Measurements from ENCODE around the gene HDAC7. TPM values are rescaled to one million over a fixed set of nuclear protein-coding genes. Genes with fewer than 3 reads are reported as not detected.
A peak's percentile ranks its signal among the peaks of the same experiment; 100 is the strongest.

HDAC7 gene
- total RNA-seq, 1 donor from 2014 or later, result 126 TPM

DNA sequence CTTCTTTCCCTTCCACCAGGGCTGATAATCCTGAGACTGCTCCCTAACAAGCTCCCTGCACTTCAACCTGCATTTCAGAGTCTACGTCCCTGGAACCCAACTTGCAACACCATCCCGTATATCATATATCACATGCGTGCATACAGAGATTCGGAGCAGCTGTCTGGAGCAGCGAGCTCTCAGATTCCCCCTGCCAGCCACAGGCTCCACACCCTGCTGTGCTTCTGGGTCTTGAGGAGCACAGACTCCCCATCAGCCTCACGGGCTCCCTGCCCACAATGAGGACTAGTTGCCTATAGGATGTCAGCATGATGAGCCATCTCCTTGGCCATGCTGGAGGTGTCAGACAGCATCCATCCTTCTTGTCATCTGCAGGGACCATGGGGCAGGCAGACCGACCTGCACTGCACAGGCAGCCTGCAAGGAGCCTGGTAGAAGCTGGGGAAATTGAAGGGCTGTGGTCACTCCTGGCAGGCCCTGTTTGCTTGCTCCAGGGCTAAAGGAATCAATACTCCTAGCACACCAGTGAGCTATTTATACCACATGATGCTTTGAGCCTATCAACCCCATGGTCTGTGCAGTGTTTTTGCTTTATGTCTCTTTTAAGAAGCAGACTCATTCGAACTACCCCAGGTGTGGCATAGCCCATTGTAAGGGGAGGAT is 19.6 kb upstream of the HDAC7 start:
- no peak for TF ChIP-seq CTCF (IDR thresholded peaks at IDR 0.05)
- no peak overlapping the region for H3K4me3 Mint-ChIP-seq
- H3K27me3 Mint-ChIP-seq, result no peaks in the 10 kb centered on the region
- no peak for DNase-seq
- ChIA-PET CTCF (interaction anchor here (0.7 to 11.6 kb wide), 28 partner anchors 12 to 818 kb away, joined by 3 to 245 read pairs (median 7); partner anchors contain the start of genes HDAC7, RAPGEF3, RPAP3 and SLC48A1), POLR2A (interaction anchor here (0.7 to 15.3 kb wide), 6 partner anchors 26 to 124 kb away, joined by 3 to 573 read pairs (median 7); partner anchors contain the start of genes HDAC7 and SLC48A1)
- H3K9me3 Mint-ChIP-seq, result no peaks in the 10 kb centered on the region
- no peak for ATAC-seq (ENCODE audit: low read depth)
- no peaks in the 10 kb centered on the region for H3K36me3 Mint-ChIP-seq (ENCODE audit: low read depth)
- intact Hi-C loops (cut with micrococcal nuclease), result loop anchor here (2.0 kb wide), 1 partner anchor 325 kb away; no protein-coding TSS in a partner anchor
- peaks cover 39% of the 10 kb centered on the region for H3K4me1 Mint-ChIP-seq
- no peak overlapping the region for H3K27ac Mint-ChIP-seq

GRCh38 chr12:47838286-47838931 is 18.7 kb upstream of the HDAC7 start:
- Mint-ChIP-seq H3K4me1 (peaks cover 49% of the 10 kb centered on the region), H3K4me3 (no peak overlapping the region), H3K36me3 (ENCODE audit: low read depth) (no peaks in the 10 kb centered on the region), H3K9me3 (no peaks in the 10 kb centered on the region), H3K27me3 (no peaks in the 10 kb centered on the region), H3K27ac (no peak overlapping the region)
- DNase-seq (no peak), ATAC-seq (ENCODE audit: low read depth) (peak; percentile 35)
- TF ChIP-seq CTCF (IDR thresholded peaks at IDR 0.05), result no peak
- POLR2A ChIA-PET, result interaction anchor here (0.6 to 15.3 kb wide), 10 partner anchors 25 to 98 kb away, joined by 3 to 573 read pairs (median 4); partner anchors contain the start of genes HDAC7 and SLC48A1
- intact Hi-C loops (cut with micrococcal nuclease), result loop anchor here (1.0 to 2.0 kb wide), 4 partner anchors 96 to 326 kb away; no protein-coding TSS in a partner anchor
- CTCF ChIA-PET, result interaction anchor here (0.5 to 11.6 kb wide), 36 partner anchors 8 to 817 kb away, joined by 3 to 245 read pairs (median 6); partner anchors contain the start of genes HDAC7, RAPGEF3, RPAP3 and SLC48A1

DNA sequence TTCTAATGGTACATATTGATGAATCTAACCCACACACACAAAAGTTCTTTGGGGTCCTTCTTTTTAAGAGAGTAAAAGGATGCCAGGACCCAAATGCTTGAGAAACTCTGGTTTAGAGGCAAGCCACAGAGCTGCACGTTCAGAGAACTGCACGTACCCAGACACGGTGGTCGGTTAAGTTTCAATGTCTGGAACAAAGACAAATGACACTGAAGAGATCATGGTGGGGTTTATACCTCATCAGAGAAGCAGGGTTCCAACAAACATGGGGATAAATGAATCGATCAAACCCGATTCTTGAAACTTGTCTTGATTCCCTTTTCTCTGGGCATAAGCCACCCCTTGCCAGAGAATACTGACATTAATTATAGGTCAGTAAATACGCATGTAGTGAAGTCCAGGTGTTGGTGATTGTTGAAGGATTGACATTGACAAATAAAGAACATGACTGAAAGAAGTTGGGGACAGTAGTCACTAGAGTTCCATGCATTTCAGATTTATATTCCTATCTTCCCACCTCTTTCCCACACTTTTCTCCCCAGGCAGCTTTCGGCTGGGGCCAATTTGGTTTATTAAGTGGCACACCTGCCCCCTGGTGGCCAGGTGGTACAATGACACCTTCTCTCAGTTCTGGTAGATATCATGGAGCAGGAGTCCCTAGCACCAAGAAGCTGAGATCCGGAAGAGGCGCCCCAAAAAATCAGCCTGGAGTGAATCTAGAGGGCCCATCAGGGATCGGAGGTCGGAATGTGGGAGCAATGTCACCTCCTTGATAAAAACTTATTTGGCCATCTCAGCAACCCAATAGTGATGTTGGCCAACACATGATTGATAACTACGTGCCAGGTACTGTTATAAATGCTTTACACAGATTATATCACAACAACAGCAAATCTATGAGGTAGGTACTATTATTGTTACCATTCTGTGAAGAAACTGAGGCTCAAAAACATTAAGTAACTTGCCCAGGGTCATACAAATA is 17.8 kb upstream of the HDAC7 start:
- peak overlapping the region; percentile 25 for H3K4me3 Mint-ChIP-seq
- DNase-seq (peak; percentile 53), ATAC-seq (ENCODE audit: low read depth) (peak; percentile 52)
- peak overlapping the region; percentile 36 for H3K27ac Mint-ChIP-seq
- no peaks in the 10 kb centered on the region for H3K9me3 Mint-ChIP-seq
- H3K36me3 Mint-ChIP-seq (ENCODE audit: low read depth), result no peaks in the 10 kb centered on the region
- POLR2A ChIA-PET, result interaction anchor here (0.6 to 15.3 kb wide), 8 partner anchors 9 to 97 kb away, joined by 4 to 573 read pairs (median 4); partner anchors contain the start of gene HDAC7
- H3K4me1 Mint-ChIP-seq, result peaks cover 58% of the 10 kb centered on the region
- no peaks in the 10 kb centered on the region for H3K27me3 Mint-ChIP-seq
- CTCF ChIA-PET, result interaction anchor here (0.5 to 11.6 kb wide), 28 partner anchors 9 to 780 kb away, joined by 3 to 245 read pairs (median 8); partner anchors contain the start of genes HDAC7, RAPGEF3, RPAP3 and SLC48A1
- TF ChIP-seq CTCF (IDR thresholded peaks at IDR 0.05), result no peak
- intact Hi-C loops (cut with micrococcal nuclease), result loop anchor here (1.0 to 2.0 kb wide), 9 partner anchors 18 to 327 kb away; partner anchors contain the start of gene HDAC7

DNA sequence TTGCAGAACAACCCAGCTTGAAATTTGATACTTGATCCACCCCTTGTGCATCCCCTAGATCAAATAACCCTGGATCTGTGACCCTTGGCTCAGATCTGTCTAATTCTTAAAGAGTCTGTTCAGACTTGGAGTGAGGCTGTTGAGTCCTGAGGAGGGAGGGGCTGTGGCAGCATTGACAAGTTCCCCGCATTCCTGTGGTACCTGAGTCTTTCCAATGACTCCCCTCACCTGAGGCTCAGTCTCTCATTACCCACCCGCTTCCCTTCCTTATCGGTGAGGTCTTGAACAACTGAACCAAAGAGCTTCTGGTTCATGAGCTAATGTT is 16.1 kb upstream of the HDAC7 start:
- peak overlapping the region; percentile 70 for H3K27ac Mint-ChIP-seq
- H3K27me3 Mint-ChIP-seq, result no peaks in the 10 kb centered on the region
- intact Hi-C loops (cut with micrococcal nuclease), result no loop called here
- H3K4me3 Mint-ChIP-seq, result peak overlapping the region; percentile 3
- no peaks in the 10 kb centered on the region for H3K9me3 Mint-ChIP-seq
- ChIA-PET CTCF (interaction anchor here (0.7 to 11.6 kb wide), 16 partner anchors 8 to 417 kb away, joined by 3 to 245 read pairs (median 6); partner anchors contain the start of genes HDAC7, RPAP3 and SLC48A1), POLR2A (interaction anchor here (0.6 to 15.3 kb wide), 6 partner anchors 22 to 130 kb away, joined by 3 to 573 read pairs (median 4); partner anchors contain the start of genes ENDOU, HDAC7 and RPAP3)
- no peak for TF ChIP-seq CTCF (IDR thresholded peaks at IDR 0.05)
- peaks cover 72% of the 10 kb centered on the region for H3K4me1 Mint-ChIP-seq
- H3K36me3 Mint-ChIP-seq (ENCODE audit: low read depth), result no peaks in the 10 kb centered on the region
- ATAC-seq (ENCODE audit: low read depth), result no peak
- DNase-seq, result no peak

Measured in activated B cell treated with CpG ODN at 0.5 μM for 24 hours (primary cell).